Renal pelvis (tissue), 4 donors: ENCODE measurements around the gene S100A10. TPM values are rescaled to one million over a fixed set of nuclear protein-coding genes. Genes with fewer than 3 reads are reported as not detected.

Experiments
- DNase-seq: peaks from one replicate; pipeline ENCODE4 v3.0.0-alpha.2; 2013
- polyA plus RNA-seq, 3 donors: library from polyadenylated mRNA; unstranded; fragments of 120-200 nt; gene quantifications; one replicate each; pipeline ENCODE4 v1.2.1, GENCODE V29; 2013; ENCODE audit not compliant: insufficient read length in 3 of 3

The S100A10 gene
- polyA plus RNA-seq, 3 donors, result 181 to 241 (median 215) TPM

GRCh38 chr1:151942882-151943281 lies 50.8 kb downstream of the S100A10 start:
- no peak for DNase-seq

- DNase-seq, result no peak
These were observed 53.1 kb downstream of the S100A10 start for GRCh38 chr1:151940541-151940940.

- no peak for DNase-seq
These were observed 53.9 kb downstream of the S100A10 start for GRCh38 chr1:151939779-151940178.

- DNase-seq, result no peak
These were observed 54.5 kb downstream of the S100A10 start for GRCh38 chr1:151939141-151939540.

GRCh38 chr1:151936653-151937052 lies 57.0 kb downstream of the S100A10 start:
- DNase-seq, result no peak

GRCh38 chr1:151935894-151936602 lies 57.6 kb downstream of the S100A10 start:
- DNase-seq, result no peak

GRCh38 chr1:151935154-151935553 lies 58.5 kb downstream of the S100A10 start:
- DNase-seq, result no peak

- peak; percentile 63 for DNase-seq
These were observed 59.6 kb downstream of the S100A10 start for GRCh38 chr1:151934048-151934493.

Other genes starting within 250 kb of the S100A10 start
- gene MRPL9, start 230.4 kb downstream of the S100A10 start, polyA plus RNA-seq, result 100 to 1,000 TPM; 116 to 122 (median 116) TPM
- 10 to 100 TPM in 1 of 3 donors, 1 to 10 TPM in 2; 8.1 to 13.2 (median 8.4) TPM for gene TDRKH, start 203.4 kb downstream of the S100A10 start, polyA plus RNA-seq
- gene LINGO4, start 188.4 kb downstream of the S100A10 start, polyA plus RNA-seq, result not detected
- gene RORC, start 162.1 kb downstream of the S100A10 start, polyA plus RNA-seq, result 1 to 10 TPM in 1 of 3 donors, under 1 TPM in 2; 0.65 to 1.3 (median 0.94) TPM
- under 1 TPM; 0.16 to 0.35 (median 0.23) TPM for gene C2CD4D, start 154.0 kb downstream of the S100A10 start, polyA plus RNA-seq
- gene THEM5, start 140.1 kb downstream of the S100A10 start, polyA plus RNA-seq, result 1 to 10 TPM in 1 of 3 donors, under 1 TPM in 2; 0.46 to 1.2 (median 0.92) TPM
- gene THEM4, start 84.3 kb downstream of the S100A10 start, polyA plus RNA-seq, result 10 to 100 TPM; 16.0 to 50.2 (median 40.5) TPM
- 100 to 1,000 TPM; 202 to 295 (median 229) TPM for gene S100A11, start 43.1 kb upstream of the S100A10 start, polyA plus RNA-seq
- gene TCHHL1, start 95.2 kb upstream of the S100A10 start, polyA plus RNA-seq, result not detected
- under 1 TPM; 0.03 to 0.06 (median 0.04) TPM for gene TCHH, start 121.6 kb upstream of the S100A10 start, polyA plus RNA-seq
- gene RPTN, start 165.4 kb upstream of the S100A10 start, polyA plus RNA-seq, result not detected
- gene HRNR, start 230.3 kb upstream of the S100A10 start, polyA plus RNA-seq, result 1 to 10 TPM in 2 of 3 donors, under 1 TPM in 1; 0.54 to 2.3 (median 1.2) TPM